ENCODE measurements around the gene COL18A1. TPM values are rescaled to one million over a fixed set of nuclear protein-coding genes. Genes with fewer than 3 reads are reported as not detected.

COL18A1 gene
- total RNA-seq, 6 experiments from 2014 or later, result 39.8 to 93.5 (median 86.8) TPM

- Mint-ChIP-seq H3K9me3 (no peaks in the 10 kb centered on the region), H3K27me3 (ENCODE audit: insufficient read depth) (peaks cover 6% of the 10 kb centered on the region), H3K4me3 (no peak overlapping the region), H3K27ac (no peak overlapping the region), H3K36me3 (ENCODE audit: low read depth) (peaks cover 6% of the 10 kb centered on the region; the same call in 1 of the 2 replicates), H3K4me1 (ENCODE audit: low read depth) (no peaks in the 10 kb centered on the region)
- no peak for TF ChIP-seq CTCF (IDR thresholded peaks at IDR 0.05)
- DNase-seq, result no peak
Observed at GRCh38 chr21:45506241-45506817, 101.4 kb downstream of the COL18A1 start.

GRCh38 chr21:45506836-45507522, 102.0 kb downstream of the COL18A1 start:
- no peak overlapping the region for H3K4me3 Mint-ChIP-seq
- TF ChIP-seq CTCF (IDR thresholded peaks at IDR 0.05), result no peak
- no peaks in the 10 kb centered on the region for H3K4me1 Mint-ChIP-seq (ENCODE audit: low read depth)
- peaks cover 6% of the 10 kb centered on the region; the same call in 1 of the 2 replicates for H3K36me3 Mint-ChIP-seq (ENCODE audit: low read depth)
- H3K27me3 Mint-ChIP-seq (ENCODE audit: insufficient read depth), result peaks cover 6% of the 10 kb centered on the region
- no peak overlapping the region for H3K27ac Mint-ChIP-seq
- H3K9me3 Mint-ChIP-seq, result no peaks in the 10 kb centered on the region
- DNase-seq, result no peak

GRCh38 chr21:45507523-45507875, 102.5 kb downstream of the COL18A1 start:
- Mint-ChIP-seq H3K27ac (no peak overlapping the region), H3K36me3 (ENCODE audit: low read depth) (peaks cover 4% of the 10 kb centered on the region; the same call in 1 of the 2 replicates), H3K27me3 (ENCODE audit: insufficient read depth) (peaks cover 6% of the 10 kb centered on the region), H3K4me3 (no peak overlapping the region), H3K4me1 (ENCODE audit: low read depth) (no peaks in the 10 kb centered on the region), H3K9me3 (no peaks in the 10 kb centered on the region)
- TF ChIP-seq CTCF (IDR thresholded peaks at IDR 0.05), result no peak
- DNase-seq, result no peak

GRCh38 chr21:45507888-45508508, 103.0 kb downstream of the COL18A1 start:
- TF ChIP-seq CTCF (IDR thresholded peaks at IDR 0.05), result no peak
- H3K36me3 Mint-ChIP-seq (ENCODE audit: low read depth), result no peaks in the 10 kb centered on the region; the same call in 1 of the 2 replicates
- no peak for DNase-seq
- no peak overlapping the region for H3K4me3 Mint-ChIP-seq
- no peaks in the 10 kb centered on the region for H3K4me1 Mint-ChIP-seq (ENCODE audit: low read depth)
- H3K27ac Mint-ChIP-seq, result no peak overlapping the region
- H3K27me3 Mint-ChIP-seq (ENCODE audit: insufficient read depth), result peaks cover 6% of the 10 kb centered on the region
- no peaks in the 10 kb centered on the region for H3K9me3 Mint-ChIP-seq

GRCh38 chr21:45508607-45509565, 103.9 kb downstream of the COL18A1 start:
- no peak for TF ChIP-seq CTCF (IDR thresholded peaks at IDR 0.05)
- Mint-ChIP-seq H3K9me3 (no peaks in the 10 kb centered on the region), H3K4me3 (no peak overlapping the region), H3K27ac (no peak overlapping the region), H3K4me1 (ENCODE audit: low read depth) (no peaks in the 10 kb centered on the region), H3K27me3 (ENCODE audit: insufficient read depth) (peaks cover 7% of the 10 kb centered on the region), H3K36me3 (ENCODE audit: low read depth) (no peaks in the 10 kb centered on the region; the same call in 1 of the 2 replicates)
- no peak for DNase-seq
